ENCODE results near the gene SUMO4. TPM values are rescaled to one million over a fixed set of nuclear protein-coding genes. Genes with fewer than 3 reads are reported as not detected.

The SUMO4 gene
- total and polyA plus RNA-seq, 8 donors = 0.09 to 1.5 (median 0.86) TPM; not detected in 1

DNA sequence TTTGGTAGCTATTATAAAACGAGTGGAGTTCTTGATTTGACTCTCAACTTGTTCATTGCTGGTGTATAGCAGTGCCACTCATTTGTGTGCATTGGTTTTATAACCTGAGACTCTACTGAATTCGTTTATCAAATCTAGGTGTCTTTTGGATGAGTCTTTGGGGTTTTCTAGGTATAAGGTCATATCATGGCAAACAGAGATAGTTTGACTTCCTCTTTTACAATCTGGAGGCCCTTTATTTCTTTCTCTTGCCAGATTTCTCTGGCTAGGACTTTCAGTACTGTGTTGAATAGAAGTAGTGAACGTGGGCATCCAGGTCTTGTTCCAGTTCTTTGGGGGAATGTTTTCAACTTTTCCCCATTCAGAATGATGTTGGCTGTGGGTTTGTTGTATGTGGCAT lies 38.8 kb downstream of the SUMO4 start:
- Histone ChIP-seq H3K4me1 (peaks cover 0 to 6% (median 4%) of the 10 kb centered on the region in 3 donors), H3K36me3 (no peaks in the 10 kb centered on the region), H3K27ac (no peak overlapping the region), H3K9me3 (no peaks in the 10 kb centered on the region), H3K27me3 (no peaks in the 10 kb centered on the region), H3K4me3 (no peak overlapping the region)
- TF ChIP-seq, protein P1, sequence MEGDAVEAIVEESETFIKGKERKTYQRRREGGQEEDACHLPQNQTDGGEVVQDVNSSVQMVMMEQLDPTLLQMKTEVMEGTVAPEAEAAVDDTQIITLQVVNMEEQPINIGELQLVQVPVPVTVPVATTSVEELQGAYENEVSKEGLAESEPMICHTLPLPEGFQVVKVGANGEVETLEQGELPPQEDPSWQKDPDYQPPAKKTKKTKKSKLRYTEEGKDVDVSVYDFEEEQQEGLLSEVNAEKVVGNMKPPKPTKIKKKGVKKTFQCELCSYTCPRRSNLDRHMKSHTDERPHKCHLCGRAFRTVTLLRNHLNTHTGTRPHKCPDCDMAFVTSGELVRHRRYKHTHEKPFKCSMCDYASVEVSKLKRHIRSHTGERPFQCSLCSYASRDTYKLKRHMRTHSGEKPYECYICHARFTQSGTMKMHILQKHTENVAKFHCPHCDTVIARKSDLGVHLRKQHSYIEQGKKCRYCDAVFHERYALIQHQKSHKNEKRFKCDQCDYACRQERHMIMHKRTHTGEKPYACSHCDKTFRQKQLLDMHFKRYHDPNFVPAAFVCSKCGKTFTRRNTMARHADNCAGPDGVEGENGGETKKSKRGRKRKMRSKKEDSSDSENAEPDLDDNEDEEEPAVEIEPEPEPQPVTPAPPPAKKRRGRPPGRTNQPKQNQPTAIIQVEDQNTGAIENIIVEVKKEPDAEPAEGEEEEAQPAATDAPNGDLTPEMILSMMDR (IDR thresholded peaks at IDR 0.05) = no peak
- ATAC-seq (no peak), DNase-seq (no peak), FAIRE-seq (no peak)
- WGBS, 2 donors = 70 to 80% methylated on average over 3 of the region's 3 CpGs
- intact Hi-C loops (cut with DNase I) = loop anchor here in 1 of 3 donors (10.0 kb wide), 1 partner anchor 414 kb away; no protein-coding TSS in a partner anchor

DNA sequence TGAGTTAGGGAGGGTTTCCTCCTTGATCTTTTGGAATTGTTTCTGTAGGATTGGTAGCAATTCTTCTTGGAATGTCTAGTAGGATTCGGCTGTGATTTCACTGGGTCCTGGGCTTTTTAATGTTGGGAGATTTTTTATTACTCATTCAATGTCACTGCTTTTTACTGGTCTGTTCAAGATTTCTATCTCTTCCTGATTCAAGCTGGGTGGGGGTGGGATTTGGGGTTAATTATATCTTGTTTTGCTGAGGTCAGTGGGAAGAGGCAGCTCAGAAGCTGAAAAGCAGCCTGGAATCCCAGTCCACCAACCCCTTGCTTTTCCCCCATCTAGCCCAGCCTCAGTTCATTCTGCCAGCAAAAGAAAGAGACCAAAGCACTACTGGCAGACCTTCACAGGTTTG lies 39.6 kb downstream of the SUMO4 start:
- Histone ChIP-seq H3K36me3 (no peaks in the 10 kb centered on the region), H3K9me3 (no peaks in the 10 kb centered on the region), H3K27me3 (no peaks in the 10 kb centered on the region), H3K4me1 (peaks cover 0 to 6% (median 4%) of the 10 kb centered on the region in 3 donors), H3K4me3 (no peak overlapping the region), H3K27ac (no peak overlapping the region)
- WGBS, 2 donors = 97 to 100% methylated on average over 1 of the region's 1 CpG
- ATAC-seq = no peak
- intact Hi-C loops (cut with DNase I) = loop anchor here in 2 of 3 donors (10.0 kb wide), 2 partner anchors 395 to 415 kb away; no protein-coding TSS in a partner anchor
- DNase-seq = no peak
- TF ChIP-seq, protein P1 (IDR thresholded peaks at IDR 0.05) = no peak
- no peak for FAIRE-seq

GRCh38 chr6:149440735-149441671 lies 40.9 kb downstream of the SUMO4 start:
- intact Hi-C loops (cut with DNase I) = loop anchor here in 1 of 3 donors (10.0 kb wide), 1 partner anchor 396 kb away; no protein-coding TSS in a partner anchor
- 85 to 86% methylated on average over 16 of the region's 16 CpGs for WGBS, 2 donors
- no peaks in the 10 kb centered on the region for H3K9me3 ChIP-seq
- DNase-seq (no peak), ATAC-seq (peak in 3 of 4 donors; percentile 18 to 29 (median 27)), FAIRE-seq (no peak)
- no peak overlapping the region for H3K27ac ChIP-seq
- H3K4me1 ChIP-seq = peaks cover 0 to 6% (median 4%) of the 10 kb centered on the region in 3 donors
- H3K36me3 ChIP-seq = no peaks in the 10 kb centered on the region
- TF ChIP-seq, protein P1 (IDR thresholded peaks at IDR 0.05) = no peak
- H3K27me3 ChIP-seq = no peaks in the 10 kb centered on the region
- H3K4me3 ChIP-seq = no peak overlapping the region

DNA sequence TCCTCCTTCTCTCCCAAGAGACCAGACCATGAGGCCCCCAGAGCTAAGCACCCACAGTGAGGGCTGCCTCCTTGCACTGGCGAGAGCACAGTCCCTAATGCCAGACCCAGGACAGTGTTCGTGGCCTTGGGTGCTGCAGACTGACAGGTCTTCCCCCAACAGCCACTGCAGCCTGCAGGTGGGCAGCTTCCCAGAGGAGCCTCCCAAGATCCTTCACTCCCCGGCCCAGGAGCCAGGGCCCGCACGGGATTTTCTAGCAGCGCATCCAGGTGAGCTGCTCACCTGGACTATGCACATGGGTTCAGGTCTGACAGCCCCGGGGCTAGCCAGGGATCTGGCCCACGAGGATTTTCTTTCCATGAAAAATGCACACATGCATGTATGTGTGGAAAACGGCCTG lies 41.7 kb downstream of the SUMO4 start:
- no peaks in the 10 kb centered on the region for H3K36me3 ChIP-seq
- peaks cover 0 to 6% (median 4%) of the 10 kb centered on the region in 3 donors for H3K4me1 ChIP-seq
- DNase-seq = peak in 4 of 6 donors; percentile 30 to 60 (median 52)
- no peak overlapping the region for H3K4me3 ChIP-seq
- H3K9me3 ChIP-seq = no peaks in the 10 kb centered on the region
- 39 to 45% methylated on average over 9 of the region's 9 CpGs for WGBS, 2 donors
- FAIRE-seq = no peak
- intact Hi-C loops (cut with DNase I) = loop anchor here in 1 of 3 donors (10.0 kb wide), 1 partner anchor 397 kb away; no protein-coding TSS in a partner anchor
- no peaks in the 10 kb centered on the region for H3K27me3 ChIP-seq
- no peak overlapping the region for H3K27ac ChIP-seq
- TF ChIP-seq, protein P1 (IDR thresholded peaks at IDR 0.05) = no peak
- peak; percentile 69 to 94 (median 78) for ATAC-seq

All from pancreas (tissue), 10 donors.